Loucy (cell line): Measurements from ENCODE around the gene MACROD2.

Source experiments
- H2AFZ ChIP-seq: fragments of 200-600 bp; sonication (generic); 2 replicates; pipeline ENCODE4 v1.6.0; 2016; ENCODE audit warnings: antibody characterized with exemption, mild to moderate bottlenecking, low read length, moderate library complexity
- H3F3A ChIP-seq: fragments of 200-600 bp; 2 replicates; pipeline ENCODE4 v1.6.0; 2016; ENCODE audit warnings: antibody characterized with exemption, low read depth, mild to moderate bottlenecking
- H3K27me3 ChIP-seq: fragments of 200-600 bp; sonication (generic); 2 replicates; pipeline ENCODE4 v1.6.1; 2014; ENCODE audit warnings: low read length, mild to moderate bottlenecking; ENCODE audit not compliant: insufficient read depth, poor library complexity, severe bottlenecking
- H3K36me3 ChIP-seq: fragments of 200-600 bp; sonication (generic); 2 replicates; pipeline ENCODE4 v1.6.1; 2016; ENCODE audit warnings: low read length; ENCODE audit not compliant: insufficient read depth
- H3K4me1 ChIP-seq: fragments of 200-600 bp; sonication (generic); 2 replicates; pipeline ENCODE4 v1.5.1; 2014; ENCODE audit warnings: low read length, mild to moderate bottlenecking; ENCODE audit not compliant: insufficient read depth, poor library complexity, severe bottlenecking
- H3K4me2 ChIP-seq: fragments of 200-600 bp; sonication (generic); 2 replicates; pipeline ENCODE4 v1.6.0; 2014; ENCODE audit warnings: antibody characterized with exemption, low read length, low read depth, mild to moderate bottlenecking; ENCODE audit not compliant: poor library complexity, severe bottlenecking
- H3K4me3 ChIP-seq: fragments of 200-600 bp; sonication (generic); 2 replicates; pipeline ENCODE4 v1.5.1; 2014; ENCODE audit warnings: low read length, mild to moderate bottlenecking, mixed read lengths; ENCODE audit not compliant: poor library complexity, severe bottlenecking
- H3K79me2 ChIP-seq: fragments of 200-600 bp; sonication (generic); 2 replicates; pipeline ENCODE4 v1.6.1; 2014; ENCODE audit warnings: low read length; ENCODE audit not compliant: insufficient read depth
- H3K9ac ChIP-seq: fragments of 200-600 bp; sonication (generic); 2 replicates; pipeline ENCODE4 v1.6.0; 2014; ENCODE audit warnings: mild to moderate bottlenecking, low read depth, low read length, moderate library complexity; ENCODE audit not compliant: poor library complexity, severe bottlenecking
- H3K9me2 ChIP-seq: fragments of 200-600 bp; sonication (generic); replicated peaks from 2 replicates; pipeline ENCODE4 v1.6.1; 2016; ENCODE audit warnings: low read depth, low read length, mixed read lengths
- H3K9me3 ChIP-seq: fragments of 200-600 bp; sonication (generic); 2 replicates; pipeline ENCODE4 v1.6.1; 2014; ENCODE audit warnings: mild to moderate bottlenecking, antibody characterized with exemption, low read length, low read depth; ENCODE audit not compliant: insufficient read depth
- H4K20me1 ChIP-seq: fragments of 200-600 bp; sonication (generic); 2 replicates; pipeline ENCODE4 v1.6.0; 2014; ENCODE audit warnings: antibody characterized with exemption, low read length, mild to moderate bottlenecking; ENCODE audit not compliant: insufficient read depth, poor library complexity, severe bottlenecking
- CTCF ChIP-seq: fragments of 200-600 bp; sonication (generic); conservative IDR thresholded peaks from 2 replicates; pipeline ENCODE4 v1.5.1; 2014; ENCODE audit warnings: mild to moderate bottlenecking, antibody characterized with exemption, low read length
- EZH2phosphoT487 ChIP-seq: fragments of 200-600 bp; IDR thresholded peaks from 2 replicates; pipeline ENCODE4 v1.6.1; 2018; ENCODE audit warnings: antibody characterized with exemption, mild to moderate bottlenecking, moderate library complexity, borderline replicate concordance

The MACROD2 gene

GRCh38 chr20:14888134-14888533 is 892.8 kb downstream of the MACROD2 start:
- Histone ChIP-seq H4K20me1 (no peaks in the 10 kb centered on the region), H3K27me3 (no peaks in the 10 kb centered on the region), H3K4me1 (no peaks in the 10 kb centered on the region), H3K36me3 (no peaks in the 10 kb centered on the region), H3F3A (no peaks in the 10 kb centered on the region), H3K4me2 (no peak overlapping the region), H3K79me2 (no peaks in the 10 kb centered on the region), H3K9me3 (peaks cover 2% of the 10 kb centered on the region; the same call in 1 of the 2 replicates), H2AFZ (no peak overlapping the region), H3K4me3 (no peak overlapping the region), H3K9me2 (no peaks in the 10 kb centered on the region), H3K9ac (no peak overlapping the region)
- no peak for TF ChIP-seq EZH2phosphoT487
- TF ChIP-seq CTCF = no peak

GRCh38 chr20:14889496-14890255 is 894.4 kb downstream of the MACROD2 start:
- H3K27me3 ChIP-seq = no peaks in the 10 kb centered on the region
- H3K4me3 ChIP-seq = no peak overlapping the region
- H3K4me1 ChIP-seq = no peaks in the 10 kb centered on the region
- H3K4me2 ChIP-seq = no peak overlapping the region
- H4K20me1 ChIP-seq = no peaks in the 10 kb centered on the region
- no peak overlapping the region for H2AFZ ChIP-seq
- no peak overlapping the region for H3K9ac ChIP-seq
- H3K9me2 ChIP-seq = no peaks in the 10 kb centered on the region
- no peaks in the 10 kb centered on the region for H3K36me3 ChIP-seq
- H3K9me3 ChIP-seq = peaks cover 2% of the 10 kb centered on the region; the same call in 1 of the 2 replicates
- TF ChIP-seq CTCF (no peak), EZH2phosphoT487 (no peak)
- H3F3A ChIP-seq = no peaks in the 10 kb centered on the region
- H3K79me2 ChIP-seq = no peaks in the 10 kb centered on the region

- TF ChIP-seq CTCF (no peak), EZH2phosphoT487 (no peak)
- Histone ChIP-seq H3K36me3 (no peaks in the 10 kb centered on the region), H3K9me2 (no peaks in the 10 kb centered on the region), H2AFZ (no peak overlapping the region), H3K4me2 (no peak overlapping the region), H3K4me1 (no peaks in the 10 kb centered on the region), H4K20me1 (no peaks in the 10 kb centered on the region), H3K27me3 (no peaks in the 10 kb centered on the region), H3K9me3 (peaks cover 2% of the 10 kb centered on the region; the same call in 1 of the 2 replicates), H3K79me2 (no peaks in the 10 kb centered on the region), H3K4me3 (no peak overlapping the region), H3F3A (no peaks in the 10 kb centered on the region), H3K9ac (no peak overlapping the region)
Measured at GRCh38 chr20:14890713-14891112, 895.4 kb downstream of the MACROD2 start.
